Stimulated activated CD8-positive, alpha-beta memory T cell treated with anti-CD3 and anti-CD28 coated beads, Interleukin-12 subunit alpha, Interleukin-12 subunit beta, amount 100 ng/mL, for 24 hours (primary cell): ENCODE results near the gene ABHD17C.

Source experiments
- DNase-seq: peaks from one replicate; pipeline ENCODE4 v3.0.0-alpha.2; 2020; ENCODE audit errors: extremely low read depth

ABHD17C gene

DNA sequence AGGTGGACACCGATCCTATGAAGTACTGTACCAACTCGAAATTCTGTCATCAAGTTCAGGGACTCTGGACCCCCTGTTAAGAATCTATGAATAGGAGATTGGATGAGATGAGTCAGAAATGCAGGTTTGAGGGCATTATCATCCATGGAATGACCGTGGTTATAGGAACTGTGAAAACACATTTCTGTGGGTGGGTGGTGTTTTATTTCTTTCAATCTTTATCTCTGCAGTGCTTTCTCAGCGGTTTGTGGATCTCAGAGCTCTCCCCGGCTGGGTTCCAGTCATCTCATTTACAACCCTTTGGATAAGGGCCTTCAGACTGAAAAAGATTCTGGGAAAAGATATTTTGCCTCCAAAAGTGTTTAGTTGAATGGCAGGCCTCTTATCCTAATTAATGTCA is 5.4 kb upstream of the ABHD17C start:
- DNase-seq: no peak

DNA sequence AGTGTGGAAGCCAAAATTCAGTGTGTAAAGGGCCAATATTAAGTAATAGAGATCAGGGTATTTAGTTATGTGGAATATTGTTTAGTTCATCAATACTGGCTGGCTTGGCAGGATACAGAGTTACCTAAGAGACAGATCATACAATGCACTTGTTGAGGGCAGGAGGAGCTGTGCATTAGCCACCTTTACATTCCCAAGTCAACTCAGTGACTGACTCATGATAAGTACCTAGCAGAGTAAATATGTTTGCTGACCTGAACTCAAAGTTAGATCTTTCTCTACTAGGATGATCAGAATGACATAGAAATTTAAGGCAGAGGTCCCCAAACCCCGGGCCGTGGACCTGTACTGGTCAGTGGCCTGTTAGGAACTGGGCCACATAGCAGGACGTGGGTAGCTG is 3.5 kb upstream of the ABHD17C start:
- no peak for DNase-seq

DNA sequence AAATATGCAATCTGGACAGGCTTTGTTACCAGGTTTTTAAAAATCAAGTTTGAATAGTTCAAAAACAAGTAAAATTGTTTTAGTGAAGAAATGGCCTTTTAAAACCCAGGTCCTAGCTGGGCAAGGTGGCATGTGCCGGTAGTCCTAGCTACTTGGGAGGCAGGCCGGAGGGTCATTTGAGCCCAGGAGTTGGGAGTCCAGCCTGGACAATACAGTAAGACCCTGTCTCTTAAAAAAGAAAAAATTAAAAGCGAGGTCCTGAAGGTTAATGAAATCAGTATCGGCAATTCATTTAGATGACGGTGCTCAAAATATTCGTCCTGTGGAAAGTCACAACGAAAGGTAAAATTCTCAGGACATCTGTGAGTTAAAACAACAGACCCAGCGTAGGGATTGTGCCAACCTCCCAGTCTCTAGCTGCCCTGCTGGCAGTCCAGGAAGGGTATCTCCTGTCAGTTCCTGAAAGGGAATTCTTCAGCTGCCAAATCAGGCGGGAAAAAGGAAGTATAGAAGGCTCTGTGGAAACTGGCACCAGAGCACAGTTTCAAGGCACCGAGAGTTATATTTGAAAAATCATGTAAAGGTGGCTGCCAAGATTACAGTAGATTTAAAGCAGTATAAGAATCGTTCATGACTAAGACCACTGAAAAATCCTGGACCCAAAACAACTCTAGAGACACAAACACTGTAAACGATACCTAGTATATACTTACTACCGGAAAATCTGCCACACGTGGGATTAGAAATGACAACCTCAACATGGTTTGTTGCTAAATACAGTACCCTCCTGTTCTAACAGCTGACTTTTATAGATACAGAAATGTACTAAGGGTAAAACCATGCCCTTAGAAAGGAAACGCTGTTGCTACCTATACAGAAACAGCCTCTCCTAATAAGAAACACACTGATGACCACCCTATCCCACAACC is 1.2 kb upstream of the ABHD17C start:
- no peak for DNase-seq

DNA sequence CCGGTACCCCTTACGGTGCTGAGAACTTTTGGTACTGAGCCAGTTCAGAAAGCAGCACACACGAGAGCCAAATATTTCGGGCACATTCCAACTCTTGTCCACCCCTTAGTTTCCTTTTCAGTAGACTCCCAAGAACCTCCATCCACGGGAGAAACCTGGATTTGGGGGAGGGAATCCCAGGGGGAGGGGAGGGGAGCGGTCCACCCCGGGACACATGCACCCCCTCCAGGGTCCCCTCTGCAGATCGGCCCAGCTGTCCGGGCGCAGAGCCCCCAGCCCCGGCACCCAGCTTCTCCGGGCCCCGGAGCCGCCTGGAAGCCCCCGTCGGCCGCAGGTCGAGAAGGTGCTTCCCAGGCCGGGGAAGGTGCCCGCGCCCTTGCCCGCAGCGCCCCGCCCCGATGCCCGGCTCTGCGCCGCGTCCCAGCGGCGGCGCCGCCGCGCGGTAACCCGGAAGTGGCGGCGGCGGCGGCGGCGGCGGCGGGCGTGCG is 455 bp upstream of the ABHD17C start:
- DNase-seq: no peak

DNA sequence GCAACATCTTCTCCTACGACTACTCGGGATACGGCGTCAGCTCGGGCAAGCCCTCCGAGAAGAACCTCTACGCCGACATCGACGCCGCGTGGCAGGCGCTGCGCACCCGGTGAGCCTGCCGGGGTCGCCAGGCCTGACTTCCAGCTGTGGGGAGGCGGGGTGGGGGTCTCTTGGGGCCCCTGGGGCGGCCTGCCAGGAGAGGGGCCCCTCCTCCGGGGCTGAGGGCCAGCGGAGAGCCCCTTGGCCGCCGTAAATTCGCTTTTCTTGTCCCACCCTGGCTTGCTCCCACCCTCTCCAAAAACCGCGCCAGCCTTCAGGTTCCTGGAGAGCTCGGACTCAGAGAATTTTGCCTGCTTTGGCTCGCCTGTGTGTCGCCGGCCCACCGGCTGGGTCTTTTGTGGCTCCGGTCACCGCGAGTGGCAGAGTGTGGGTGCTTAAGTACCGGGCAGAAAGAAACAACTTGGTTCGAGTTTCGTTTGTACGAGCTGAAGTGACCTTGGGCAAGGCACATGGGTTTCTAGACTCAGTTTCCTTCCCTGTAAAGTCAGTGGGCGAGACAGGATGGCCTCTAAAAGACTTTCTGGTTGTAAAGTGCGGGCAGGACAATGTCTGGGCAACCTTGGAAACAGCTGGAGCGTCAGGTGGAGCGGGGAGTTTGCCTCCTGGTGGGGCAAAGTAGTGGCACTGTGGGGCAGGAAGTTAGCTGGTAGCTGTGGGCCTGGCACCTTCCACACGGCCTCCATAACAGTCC is 976 bp downstream of the ABHD17C start:
- no peak for DNase-seq

DNA sequence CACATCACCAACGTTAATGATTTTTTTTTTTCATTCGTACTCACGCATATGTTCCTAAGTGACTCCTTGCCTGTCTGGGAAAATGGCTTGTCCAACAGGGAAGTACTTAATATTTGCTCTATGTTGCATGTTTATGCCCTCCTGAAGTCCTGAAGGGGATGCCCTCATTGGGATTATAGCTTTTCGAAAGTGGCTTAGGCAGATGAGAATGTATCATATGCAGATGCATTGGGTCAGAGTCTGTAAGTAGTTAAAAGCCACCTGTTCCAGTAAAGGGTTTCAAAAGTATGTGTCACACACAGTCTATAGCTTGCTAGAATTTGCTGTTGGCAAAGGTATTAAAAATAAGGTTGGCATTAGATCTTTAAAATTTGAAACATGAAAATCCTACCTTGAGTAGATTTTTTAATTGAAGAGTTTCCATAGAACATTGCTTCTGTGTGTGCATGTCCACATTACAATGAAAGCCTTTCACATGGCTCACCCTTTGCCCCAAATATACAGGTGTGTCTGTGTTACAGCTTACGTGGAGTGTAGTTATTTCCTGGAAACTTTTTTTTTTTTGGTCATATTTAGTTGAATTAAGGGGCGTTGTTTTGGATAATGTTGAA is 2.1 kb downstream of the ABHD17C start:
- DNase-seq: no peak

DNA sequence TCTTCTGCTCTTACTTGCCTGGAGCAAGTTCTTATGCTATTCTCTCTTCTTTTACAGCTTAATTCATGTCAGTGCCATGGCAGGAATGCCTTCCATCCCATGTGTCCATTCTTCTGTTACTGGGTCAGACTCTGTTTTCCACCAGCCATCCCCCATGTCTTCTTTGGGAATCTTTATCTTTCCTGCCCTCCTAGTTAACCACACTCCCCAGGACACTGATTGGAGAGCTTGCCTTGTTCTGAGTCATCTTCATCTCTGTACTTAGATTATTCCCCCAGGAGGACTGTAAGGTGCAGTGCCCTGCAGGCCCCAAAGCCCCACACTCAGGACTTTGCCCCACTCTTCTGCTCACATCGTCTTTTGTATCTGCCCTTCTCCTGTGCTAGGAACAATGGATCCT is 3.6 kb downstream of the ABHD17C start:
- no peak for DNase-seq

DNA sequence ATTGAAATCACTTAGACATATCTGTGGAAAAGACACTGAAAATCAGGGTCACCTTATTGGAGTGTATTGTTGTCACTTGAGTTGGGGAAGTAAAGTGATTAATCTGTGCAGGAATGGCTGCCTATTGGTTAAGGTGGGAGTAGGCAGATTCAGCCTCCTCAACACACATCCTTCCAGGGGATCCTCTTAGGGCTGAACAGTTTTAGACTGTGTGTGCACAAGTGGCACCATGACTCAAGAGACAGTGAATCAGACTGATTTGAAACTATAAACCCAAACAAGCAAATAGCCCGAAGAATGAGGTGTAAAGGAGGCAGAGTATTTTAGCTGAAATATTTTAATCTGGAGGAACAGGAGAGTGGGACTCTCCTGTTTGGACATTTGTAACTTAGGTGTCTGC is 4.9 kb downstream of the ABHD17C start:
- DNase-seq: no peak

DNA sequence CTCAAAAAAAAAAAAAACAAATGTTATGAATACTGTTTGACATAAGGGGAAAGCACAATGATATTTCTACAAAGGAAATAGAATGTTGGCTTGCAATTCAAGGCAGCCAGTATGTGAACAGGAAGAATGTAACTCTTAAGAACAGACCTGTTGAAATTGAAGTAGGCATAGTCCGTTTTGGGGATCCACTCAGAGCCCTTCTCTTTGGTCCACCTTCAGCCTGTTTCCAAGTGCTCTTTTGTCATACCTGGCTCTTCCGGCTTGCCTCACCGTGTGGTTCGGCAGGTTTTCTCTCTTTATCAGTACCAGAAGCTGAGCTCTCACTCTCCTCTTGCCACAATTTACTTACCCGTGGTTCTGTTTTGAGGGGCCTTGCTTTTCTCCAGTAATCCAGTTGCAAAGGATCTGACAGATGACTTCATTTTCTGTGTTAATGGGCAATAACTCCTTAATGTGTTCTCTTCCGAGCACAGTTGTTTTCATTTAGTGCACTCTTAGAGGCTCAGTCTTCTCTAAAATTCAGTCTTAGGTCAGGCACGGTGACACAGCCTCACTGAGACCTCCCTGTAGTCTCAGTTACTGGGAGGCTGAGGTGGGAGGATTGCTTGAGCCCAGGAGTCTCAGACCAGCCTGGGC is 6.7 kb downstream of the ABHD17C start:
- no peak for DNase-seq

DNA sequence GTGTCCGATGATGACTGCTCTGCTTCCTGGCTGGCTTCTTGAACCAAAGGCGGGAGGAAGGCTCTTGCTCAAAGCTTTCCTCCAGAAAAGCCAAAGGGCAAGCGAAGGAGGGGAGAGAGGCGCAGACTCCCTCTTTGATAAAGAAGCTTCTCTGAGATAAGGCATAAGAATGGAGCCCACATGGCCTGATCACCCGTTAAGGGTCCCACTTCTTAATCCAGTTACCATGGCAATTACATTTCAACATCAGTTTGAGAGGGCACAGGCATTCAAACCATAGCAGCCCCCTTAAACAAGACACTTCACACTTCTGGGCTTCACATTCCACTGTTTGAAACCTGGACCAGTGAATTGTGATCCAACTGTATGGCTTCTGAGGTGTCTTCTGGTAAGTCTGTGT is 8.0 kb downstream of the ABHD17C start:
- DNase-seq: no peak

DNA sequence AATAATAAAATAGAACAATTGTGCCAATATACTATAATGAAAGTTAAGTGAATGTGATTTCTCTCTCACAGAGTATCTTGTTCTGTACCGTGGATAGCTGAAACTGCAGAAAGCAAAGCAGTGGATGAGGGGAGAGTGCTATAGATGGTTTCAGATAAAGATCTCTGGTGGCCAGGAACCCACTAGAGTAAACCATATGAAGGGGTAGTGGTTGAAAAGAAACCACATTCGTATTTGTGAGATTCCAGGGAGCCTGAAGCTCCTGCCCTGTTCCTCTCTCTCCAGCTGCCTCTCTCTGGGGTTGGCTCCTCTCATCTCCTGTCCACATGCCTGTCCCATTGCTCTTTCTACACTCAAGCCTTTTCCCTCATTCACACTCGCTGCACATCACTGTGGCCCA is 8.9 kb downstream of the ABHD17C start:
- no peak for DNase-seq

DNA sequence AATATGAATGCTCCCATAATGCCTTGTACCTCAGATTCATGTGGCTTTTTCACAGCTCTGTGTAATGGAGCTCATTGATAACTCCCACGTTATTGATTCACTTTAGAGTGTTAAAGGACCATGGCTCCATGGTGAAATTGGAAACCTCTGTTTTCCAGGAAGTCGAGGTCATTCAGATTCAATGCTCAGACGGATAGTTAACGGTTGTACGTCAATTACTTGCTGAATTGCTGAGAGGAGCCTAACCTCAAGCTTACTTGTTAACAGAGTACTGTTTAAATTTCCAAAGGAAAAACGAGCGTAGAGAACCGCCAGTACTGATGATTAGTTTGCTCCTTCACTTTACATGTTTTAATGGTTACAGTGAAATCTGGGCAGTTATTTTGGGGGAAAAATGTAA is 11.1 kb downstream of the ABHD17C start:
- no peak for DNase-seq

DNA sequence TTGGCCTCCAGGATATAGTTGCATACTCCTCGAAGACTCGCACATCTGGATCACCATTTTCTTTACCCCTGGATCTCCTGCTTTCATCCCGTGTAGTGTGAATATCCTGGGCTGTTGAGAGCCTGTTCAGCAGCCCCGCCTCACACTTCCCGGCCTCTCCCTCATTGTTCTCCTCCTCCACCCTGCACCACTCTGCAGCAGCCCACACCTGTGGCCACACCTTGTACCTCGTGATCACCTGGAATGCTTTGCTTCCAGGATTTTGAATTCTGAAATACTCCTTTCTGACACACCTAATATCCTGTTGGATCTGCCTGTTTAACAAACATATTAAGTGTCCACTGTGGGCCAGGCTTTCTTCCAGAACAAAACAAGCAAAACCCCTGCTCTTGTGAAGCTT is 14.4 kb downstream of the ABHD17C start:
- DNase-seq: no peak

DNA sequence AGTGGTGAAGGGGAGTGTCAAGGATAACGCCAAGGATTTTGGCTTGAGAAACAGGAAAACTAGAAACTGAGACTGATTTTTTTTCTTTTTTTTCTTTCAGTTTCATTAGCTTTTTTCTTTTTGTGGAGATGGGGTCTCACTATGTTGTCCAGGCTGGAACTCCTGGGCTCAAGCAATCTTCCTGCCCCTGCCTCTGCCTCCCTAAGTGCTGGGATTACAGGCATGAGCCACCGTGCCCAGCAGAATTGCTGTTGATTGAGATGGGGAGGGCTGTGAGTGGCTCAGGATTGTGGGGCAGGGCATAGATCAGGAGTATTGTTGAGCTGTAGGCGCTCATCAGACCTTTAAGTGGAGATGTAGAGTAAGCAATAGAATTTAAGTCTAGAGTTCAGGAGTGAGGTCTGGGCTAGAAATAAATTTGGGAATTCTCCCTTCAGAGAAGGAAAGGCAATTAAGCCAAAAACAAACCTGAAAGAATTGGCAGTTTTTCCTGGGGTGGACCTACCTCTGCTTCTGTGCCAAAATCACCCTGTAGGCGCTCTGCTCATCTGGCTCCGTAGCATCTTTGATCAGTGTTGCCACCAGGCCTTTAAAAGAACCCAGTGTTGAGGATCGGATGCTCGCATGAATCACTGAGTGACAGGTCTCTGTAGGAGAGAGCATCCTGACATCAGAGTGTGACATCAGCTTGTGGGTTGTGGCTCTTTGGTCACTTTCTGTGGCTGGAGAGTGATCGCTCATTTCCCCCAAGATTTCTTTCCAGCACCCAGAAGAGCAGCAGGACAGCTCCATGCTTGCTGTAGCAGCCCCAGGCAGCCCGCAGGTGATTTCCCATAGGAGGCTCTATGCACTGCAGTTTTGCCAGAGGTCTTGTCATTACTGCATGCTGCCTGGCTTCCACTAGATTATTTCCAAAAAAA is 15.8 kb downstream of the ABHD17C start:
- no peak for DNase-seq

DNA sequence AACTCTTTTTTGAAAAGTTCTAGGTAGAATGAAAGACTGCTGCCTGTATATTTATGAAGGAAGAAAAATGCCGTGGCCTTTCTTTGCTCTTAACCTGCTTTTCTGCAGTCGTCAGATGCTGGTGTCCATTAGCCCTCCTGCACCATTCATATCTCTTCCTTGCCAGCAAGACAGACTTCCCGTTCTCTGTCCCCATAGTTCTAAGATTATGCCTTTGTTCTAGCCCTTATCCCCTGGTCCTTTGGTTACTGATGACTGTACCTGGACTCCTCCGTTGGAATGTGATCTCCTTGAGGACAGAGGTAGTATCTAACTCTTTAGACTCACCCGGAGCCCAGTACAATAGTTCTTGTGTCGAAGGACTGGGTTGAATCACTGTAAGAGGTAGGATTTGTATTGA is 16.8 kb downstream of the ABHD17C start:
- DNase-seq: no peak

DNA sequence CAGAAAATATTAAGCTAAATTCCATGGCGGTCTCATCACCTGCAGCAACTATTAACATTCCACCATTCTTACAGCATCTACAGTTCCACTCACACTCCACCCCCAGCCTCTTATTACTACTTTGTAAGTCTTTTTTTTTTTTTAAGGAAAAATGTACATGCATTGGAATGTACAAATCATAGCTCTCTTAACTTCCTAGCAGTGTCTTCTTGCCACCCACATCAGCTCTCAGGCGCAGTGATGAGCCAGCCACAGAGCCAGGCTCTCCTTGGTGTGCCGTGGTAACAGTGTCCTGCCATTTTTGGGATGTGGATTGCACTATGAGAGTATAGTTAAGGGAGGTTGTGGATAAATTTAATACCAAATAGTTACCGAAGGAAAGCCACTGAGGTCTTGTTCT is 17.8 kb downstream of the ABHD17C start:
- no peak for DNase-seq

DNA sequence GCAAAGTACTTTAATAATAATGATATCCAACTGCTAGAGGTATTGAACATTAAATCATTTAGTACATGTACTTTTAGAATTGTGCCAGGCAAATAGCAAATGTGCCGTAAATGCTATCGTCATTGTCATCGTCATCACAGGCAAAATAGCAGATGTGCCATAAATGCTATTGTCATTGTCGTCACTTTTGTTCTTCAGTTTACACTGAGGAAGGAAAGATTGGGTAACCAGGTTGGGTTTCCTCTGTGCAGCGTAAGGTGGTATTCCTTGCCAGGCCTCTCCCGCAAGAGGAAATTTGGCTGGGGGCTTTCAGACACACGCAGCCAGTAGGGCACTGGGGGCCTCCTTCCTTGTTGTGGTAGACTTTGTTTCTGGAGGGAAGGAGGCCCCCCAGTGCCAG is 26.4 kb downstream of the ABHD17C start:
- DNase-seq: no peak

DNA sequence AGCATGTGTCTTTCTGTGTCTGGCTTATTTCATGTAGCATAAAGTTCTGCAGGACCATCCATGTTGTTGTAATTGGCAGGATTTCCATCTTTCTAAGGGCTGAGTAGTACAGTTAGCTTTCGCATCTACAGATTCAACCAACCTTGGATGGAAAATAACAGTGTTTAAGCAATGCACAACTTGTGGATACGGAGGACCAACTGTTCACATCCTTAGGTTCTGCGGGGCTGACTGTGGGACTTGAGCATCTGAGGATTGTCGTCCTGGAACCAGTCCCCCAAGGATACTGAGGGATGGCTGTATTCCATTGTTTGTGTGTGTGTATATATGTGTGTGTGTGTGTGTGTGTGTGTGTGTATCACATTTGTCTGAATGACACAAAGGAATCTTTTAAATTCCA is 27.7 kb downstream of the ABHD17C start:
- DNase-seq: no peak

DNA sequence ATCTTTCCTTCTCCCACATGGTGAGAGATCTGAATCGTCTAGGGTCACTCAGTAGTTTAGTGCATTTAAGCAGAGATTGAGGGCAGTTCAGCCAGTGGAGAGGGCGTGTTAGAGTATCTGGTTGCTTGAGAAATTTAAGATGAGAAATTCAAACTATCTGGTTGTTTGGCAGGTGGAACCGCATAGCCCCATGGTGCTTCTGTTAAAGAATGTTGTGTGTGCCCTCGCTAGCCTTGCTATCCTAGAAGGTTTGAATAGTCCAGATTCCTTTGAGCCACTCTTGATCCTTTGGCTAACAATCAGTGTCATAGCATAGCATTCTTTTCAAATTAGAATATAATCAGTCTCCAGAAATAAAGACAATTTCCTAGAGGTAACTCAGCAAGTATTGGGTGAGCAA is 32.1 kb downstream of the ABHD17C start:
- DNase-seq: no peak

DNA sequence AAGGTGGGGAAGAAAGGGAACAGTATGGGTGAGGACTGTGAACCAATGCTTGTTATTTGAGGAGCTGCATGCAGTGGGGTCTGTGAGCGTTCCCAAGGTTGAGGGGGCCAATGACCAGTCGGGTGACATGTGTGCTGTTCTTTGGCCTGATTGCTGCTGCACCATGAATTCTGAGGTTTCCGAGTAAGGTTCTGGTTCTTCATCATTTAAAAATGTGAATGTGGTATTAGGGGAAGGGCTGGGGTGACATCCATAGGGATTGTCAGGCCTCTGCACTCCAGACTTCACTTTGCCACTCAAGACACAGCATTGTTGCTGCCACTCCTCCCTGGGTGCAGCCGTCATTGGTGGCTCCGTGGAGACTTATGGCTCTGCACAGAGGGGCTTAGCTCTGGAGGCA is 32.5 kb downstream of the ABHD17C start:
- no peak for DNase-seq

DNA sequence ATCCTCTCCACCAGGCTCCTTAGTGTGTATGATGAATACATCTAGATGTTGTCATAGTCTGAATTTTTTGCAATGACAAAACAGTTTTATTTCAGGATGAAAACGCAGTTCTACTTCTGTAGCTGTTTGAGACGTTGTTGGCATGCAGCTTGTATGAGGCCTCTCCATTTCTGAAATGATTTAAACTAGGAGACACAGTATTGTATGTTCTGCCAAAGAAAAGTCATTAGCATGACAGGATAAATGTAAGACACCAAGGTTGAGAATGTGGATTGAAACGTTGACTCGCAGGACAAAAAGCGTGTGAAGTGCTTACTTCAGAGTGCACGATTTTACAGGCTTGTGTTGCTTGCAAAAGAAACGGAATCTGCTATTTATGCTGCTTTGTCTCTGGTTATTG is 35.3 kb downstream of the ABHD17C start:
- no peak for DNase-seq
